HepG2 (cell line): ENCODE measurements around the gene CEP128. TPM values are rescaled to one million over a fixed set of nuclear protein-coding genes. Genes with fewer than 3 reads are reported as not detected.

Experiments used
- DR1 ChIP-seq: sonication (generic); formaldehyde crosslinking; IDR thresholded peaks from 2 replicates; pipeline ENCODE4 v1.8.0; 2021; ENCODE audit warnings: mild to moderate bottlenecking, missing genetic modification reagents, inconsistent platforms
- FOXP1 ChIP-seq, 2 experiments: fragments of 450-650 bp in 1 of 2; IDR thresholded peaks; 2 replicates each; pipeline ENCODE4 v1.6.1; 2017 to 2018; ENCODE audit warnings: antibody characterized with exemption in 1 of 2
- GPN1 ChIP-seq: sonication (generic); formaldehyde crosslinking; IDR thresholded peaks from 2 replicates; pipeline ENCODE4 v1.5.1; 2020; ENCODE audit warnings: missing genetic modification reagents, borderline replicate concordance
- HDAC1 ChIP-seq: sonication (generic); formaldehyde crosslinking; IDR thresholded peaks from 2 replicates; pipeline ENCODE4 v1.5.1; 2020; ENCODE audit warnings: mild to moderate bottlenecking, missing genetic modification reagents
- HMG20B ChIP-seq: conservative IDR thresholded peaks from 2 replicates; pipeline ENCODE4 v1.6.1; 2016; ENCODE audit warnings: missing genetic modification reagents, missing compliant biosample characterization
- KMT2B ChIP-seq: IDR thresholded peaks from 2 replicates; pipeline ENCODE4 v1.6.1; 2016; ENCODE audit warnings: missing genetic modification reagents, missing compliant biosample characterization
- MIXL1 ChIP-seq: IDR thresholded peaks from 2 replicates; pipeline ENCODE4 v1.6.1; 2016
- PAXIP1 ChIP-seq: sonication (generic); formaldehyde crosslinking; conservative IDR thresholded peaks from 2 replicates; pipeline ENCODE4 v1.4.0; 2020; ENCODE audit warnings: mild to moderate bottlenecking, missing genetic modification reagents, moderate library complexity
- RBM22 ChIP-seq: fragments of 200-400 bp; formaldehyde crosslinking; optimal IDR thresholded peaks from 2 replicates; pipeline ENCODE3; 2017; ENCODE audit warnings: mild to moderate bottlenecking, low read length, moderate library complexity
- RERE ChIP-seq: IDR thresholded peaks from 2 replicates; pipeline ENCODE4 v1.6.1; 2016; ENCODE audit warnings: low read depth, missing genetic modification reagents, missing compliant biosample characterization
- TRAFD1 ChIP-seq: sonication (generic); formaldehyde crosslinking; IDR thresholded peaks from 2 replicates; pipeline ENCODE4 v1.5.1; 2020; ENCODE audit warnings: missing genetic modification reagents, mild to moderate bottlenecking, borderline replicate concordance
- ZNF513 ChIP-seq: sonication (generic); formaldehyde crosslinking; conservative IDR thresholded peaks from 2 replicates; pipeline ENCODE4 v1.5.0; 2020; ENCODE audit warnings: missing genetic modification reagents
- ZNF616 ChIP-seq: sonication (generic); formaldehyde crosslinking; IDR thresholded peaks from 2 replicates; pipeline ENCODE4 v1.5.0; 2020; ENCODE audit warnings: low read depth, mild to moderate bottlenecking, missing genetic modification reagents
- ZNF644 ChIP-seq: IDR thresholded peaks from 2 replicates; pipeline ENCODE4 v1.6.1; 2016; ENCODE audit warnings: low read depth
- ZNF749 ChIP-seq: sonication (generic); formaldehyde crosslinking; IDR thresholded peaks from 2 replicates; pipeline ENCODE4 v1.8.0; 2022; ENCODE audit warnings: mild to moderate bottlenecking, missing genetic modification reagents, moderate library complexity, borderline replicate concordance
- polyA plus RNA-seq, 8 experiments: library from polyadenylated mRNA; depleted of rRNA in 3 of 8; stranded (reverse) in 7 of 8; unstranded in 1 of 8; fragments of >200 nt; fragmentation: Illumina TruSeq in 4 of 8; extraction: Trizol in 4 of 8; gene quantifications; 2 replicates each; pipeline versions ENCODE4 v1.2.1 to v1.2.3, GENCODE V29; 2011 to 2016; ENCODE audit warnings: low read depth in 4 of 8, missing spikeins in 1 of 8, mixed read lengths in 1 of 8; ENCODE audit not compliant: insufficient read depth in 1 of 8
- total RNA-seq, 5 experiments: library from RNA; depleted of rRNA; stranded (reverse); fragments of >200 nt; fragmentation: Illumina TruSeq; extraction: Trizol; gene quantifications; 2 replicates each; pipeline ENCODE4 v1.2.3, GENCODE V29; 2016; ENCODE audit warnings: low read depth in 1 of 5
- TF ChIP-seq, protein P1 (sequence below): sonication (generic); formaldehyde crosslinking; IDR thresholded peaks from 2 replicates; pipeline ENCODE4 v1.8.1; 2023; ENCODE audit warnings: mild to moderate bottlenecking, inconsistent platforms, moderate library complexity, missing genetic modification reagents, borderline replicate concordance

The CEP128 gene
- total and polyA plus RNA-seq, 2 of the 13 experiments (the other 11 are each of a cell fraction or from before 2014, with no cell fraction given), result 1.3 to 7.5 TPM

- TF ChIP-seq, protein P1, sequence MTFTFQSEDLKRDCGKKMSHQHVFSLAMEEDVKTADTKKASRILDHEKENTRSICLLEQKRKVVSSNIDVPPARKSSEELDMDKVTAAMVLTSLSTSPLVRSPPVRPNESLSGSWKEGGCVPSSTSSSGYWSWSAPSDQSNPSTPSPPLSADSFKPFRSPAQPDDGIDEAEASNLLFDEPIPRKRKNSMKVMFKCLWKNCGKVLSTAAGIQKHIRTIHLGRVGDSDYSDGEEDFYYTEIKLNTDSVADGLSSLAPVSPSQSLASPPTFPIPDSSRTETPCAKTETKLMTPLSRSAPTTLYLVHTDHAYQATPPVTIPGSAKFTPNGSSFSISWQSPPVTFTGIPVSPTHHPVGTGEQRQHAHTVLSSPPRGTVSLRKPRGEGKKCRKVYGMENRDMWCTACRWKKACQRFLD, result no peak
- no peak for TF ChIP-seq DR1 (CRISPR knock-in tag)
- no peak for TF ChIP-seq ZNF616
- no peak for TF ChIP-seq HDAC1 (CRISPR knock-in tag)
- TF ChIP-seq ZNF644 (CRISPR knock-in tag), result peak; percentile 81; the same call in 1 of the 2 replicates
- TF ChIP-seq ZNF749 (CRISPR knock-in tag), result no peak
- peak; percentile 85 for TF ChIP-seq PAXIP1 (CRISPR knock-in tag)
- TF ChIP-seq RERE, result no peak
- TF ChIP-seq GPN1 (CRISPR knock-in tag), result no peak
- TF ChIP-seq HMG20B (CRISPR knock-in tag), result no peak
- TF ChIP-seq TRAFD1, result no peak
- no peak for TF ChIP-seq KMT2B
- TF ChIP-seq ZNF513 (CRISPR knock-in tag), result no peak
- peak; percentile 82 for TF ChIP-seq MIXL1 (CRISPR knock-in tag)
- no peak for TF ChIP-seq RBM22
- no peak for TF ChIP-seq FOXP1 (IDR thresholded peaks at IDR 0.05)
- peak; percentile 74 for TF ChIP-seq FOXP1 (CRISPR knock-in tag; IDR thresholded peaks at IDR 0.05)
Observed at GRCh38 chr14:80658733-80659132, 282.8 kb downstream of the CEP128 start (continued).
